Activated T-cell treated with anti-CD3 and anti-CD28 coated beads, Interleukin-2, amount 50 U/mL, for 24 hours (primary cell): ENCODE measurements around the gene ARAP2.

Experiments
- DNase-seq: peaks from one replicate; pipeline ENCODE4 v3.0.0-alpha.2; 2020
- H3K27ac Mint-ChIP-seq: 2 replicates; pipeline ENCODE4 v1.8.0; 2020; ENCODE audit warnings: mild to moderate bottlenecking, mixed read lengths
- H3K27me3 Mint-ChIP-seq: 2 replicates; pipeline ENCODE4 v1.8.0; 2020; ENCODE audit warnings: mixed read lengths
- H3K36me3 Mint-ChIP-seq: 2 replicates; pipeline ENCODE4 v1.8.0; 2020; ENCODE audit warnings: low read depth, mixed read lengths
- H3K4me1 Mint-ChIP-seq: 2 replicates; pipeline ENCODE4 v1.8.0; 2020; ENCODE audit warnings: low read depth, mixed read lengths
- H3K4me3 Mint-ChIP-seq: 2 replicates; pipeline ENCODE4 v1.8.0; 2020; ENCODE audit warnings: mild to moderate bottlenecking, moderate library complexity, mixed read lengths
- H3K9me3 Mint-ChIP-seq: 2 replicates; pipeline ENCODE4 v1.8.0; 2020; ENCODE audit warnings: mixed read lengths

Gene ARAP2

GRCh38 chr4:36054694-36055422 is 189.5 kb downstream of the ARAP2 start:
- Mint-ChIP-seq H3K9me3 (no peaks in the 10 kb centered on the region), H3K27ac (no peak overlapping the region)
- DNase-seq: no peak

GRCh38 chr4:36053930-36054329 is 190.4 kb downstream of the ARAP2 start:
- Mint-ChIP-seq H3K27ac (no peak overlapping the region), H3K9me3 (no peaks in the 10 kb centered on the region), H3K4me1 (no peaks in the 10 kb centered on the region), H3K4me3 (no peak overlapping the region), H3K36me3 (no peaks in the 10 kb centered on the region), H3K27me3 (no peaks in the 10 kb centered on the region)
- DNase-seq: no peak

More at GRCh38 chr4:36054694-36055422, 189.5 kb downstream of the ARAP2 start:
- no peaks in the 10 kb centered on the region for H3K27me3 Mint-ChIP-seq
- H3K36me3 Mint-ChIP-seq: no peaks in the 10 kb centered on the region
- no peak overlapping the region for H3K4me3 Mint-ChIP-seq
- H3K4me1 Mint-ChIP-seq: no peaks in the 10 kb centered on the region

GRCh38 chr4:36051634-36052033 is 192.7 kb downstream of the ARAP2 start:
- H3K36me3 Mint-ChIP-seq: no peaks in the 10 kb centered on the region

GRCh38 chr4:36046026-36046425 is 198.3 kb downstream of the ARAP2 start:
- H3K36me3 Mint-ChIP-seq: no peaks in the 10 kb centered on the region
- H3K9me3 Mint-ChIP-seq: no peaks in the 10 kb centered on the region
- no peak overlapping the region for H3K27ac Mint-ChIP-seq
- H3K4me3 Mint-ChIP-seq: no peak overlapping the region
- H3K27me3 Mint-ChIP-seq: no peaks in the 10 kb centered on the region
- no peaks in the 10 kb centered on the region for H3K4me1 Mint-ChIP-seq
- DNase-seq: no peak

More at GRCh38 chr4:36051634-36052033, 192.7 kb downstream of the ARAP2 start:
- Mint-ChIP-seq H3K9me3 (no peaks in the 10 kb centered on the region), H3K27me3 (no peaks in the 10 kb centered on the region), H3K4me1 (no peaks in the 10 kb centered on the region), H3K27ac (no peak overlapping the region), H3K4me3 (no peak overlapping the region)
- no peak for DNase-seq

- no peak overlapping the region for H3K27ac Mint-ChIP-seq
- H3K9me3 Mint-ChIP-seq: no peaks in the 10 kb centered on the region
- H3K4me1 Mint-ChIP-seq: no peaks in the 10 kb centered on the region
- no peak for DNase-seq
- no peak overlapping the region for H3K4me3 Mint-ChIP-seq
- H3K36me3 Mint-ChIP-seq: no peaks in the 10 kb centered on the region
- no peaks in the 10 kb centered on the region for H3K27me3 Mint-ChIP-seq
Measured at GRCh38 chr4:36043901-36044300, 200.4 kb downstream of the ARAP2 start.

GRCh38 chr4:36043241-36043640 is 201.1 kb downstream of the ARAP2 start:
- Mint-ChIP-seq H3K9me3 (no peaks in the 10 kb centered on the region), H3K36me3 (no peaks in the 10 kb centered on the region), H3K27ac (no peak overlapping the region), H3K4me3 (no peak overlapping the region), H3K4me1 (no peaks in the 10 kb centered on the region), H3K27me3 (no peaks in the 10 kb centered on the region)
- no peak for DNase-seq

- H3K4me1 Mint-ChIP-seq: no peaks in the 10 kb centered on the region
- H3K9me3 Mint-ChIP-seq: no peaks in the 10 kb centered on the region
- H3K27me3 Mint-ChIP-seq: no peaks in the 10 kb centered on the region
- H3K4me3 Mint-ChIP-seq: no peak overlapping the region
- no peaks in the 10 kb centered on the region for H3K36me3 Mint-ChIP-seq
- no peak for DNase-seq
- no peak overlapping the region for H3K27ac Mint-ChIP-seq
Measured at GRCh38 chr4:36042122-36042970, 202.0 kb downstream of the ARAP2 start.

GRCh38 chr4:36041340-36041739 is 203.0 kb downstream of the ARAP2 start:
- Mint-ChIP-seq H3K27me3 (no peaks in the 10 kb centered on the region), H3K27ac (no peak overlapping the region), H3K4me1 (no peaks in the 10 kb centered on the region), H3K36me3 (no peaks in the 10 kb centered on the region), H3K4me3 (no peak overlapping the region), H3K9me3 (no peaks in the 10 kb centered on the region)
- DNase-seq: no peak

GRCh38 chr4:36039026-36039425 is 205.3 kb downstream of the ARAP2 start:
- Mint-ChIP-seq H3K27me3 (no peaks in the 10 kb centered on the region), H3K36me3 (peaks cover 2% of the 10 kb centered on the region), H3K4me3 (no peak overlapping the region), H3K9me3 (peaks cover 4% of the 10 kb centered on the region), H3K4me1 (peaks cover 4% of the 10 kb centered on the region), H3K27ac (no peak overlapping the region)
- DNase-seq: no peak

GRCh38 chr4:36038491-36038890 is 205.8 kb downstream of the ARAP2 start:
- H3K27ac Mint-ChIP-seq: no peak overlapping the region
- H3K4me3 Mint-ChIP-seq: no peak overlapping the region
- no peaks in the 10 kb centered on the region for H3K27me3 Mint-ChIP-seq
- DNase-seq: no peak
- peaks cover 4% of the 10 kb centered on the region for H3K9me3 Mint-ChIP-seq
- peaks cover 4% of the 10 kb centered on the region for H3K4me1 Mint-ChIP-seq
- H3K36me3 Mint-ChIP-seq: peaks cover 2% of the 10 kb centered on the region

GRCh38 chr4:36037127-36037526 is 207.2 kb downstream of the ARAP2 start:
- DNase-seq: no peak
- Mint-ChIP-seq H3K9me3 (peaks cover 4% of the 10 kb centered on the region), H3K27me3 (no peaks in the 10 kb centered on the region), H3K4me1 (peaks cover 4% of the 10 kb centered on the region), H3K4me3 (no peak overlapping the region), H3K36me3 (peaks cover 2% of the 10 kb centered on the region), H3K27ac (no peak overlapping the region)

GRCh38 chr4:36029951-36030350 is 214.4 kb downstream of the ARAP2 start:
- Mint-ChIP-seq H3K4me1 (peaks cover 2% of the 10 kb centered on the region), H3K36me3 (peaks cover 2% of the 10 kb centered on the region), H3K27ac (no peak overlapping the region), H3K9me3 (peaks cover 2% of the 10 kb centered on the region), H3K4me3 (no peak overlapping the region), H3K27me3 (no peaks in the 10 kb centered on the region)
- no peak for DNase-seq

GRCh38 chr4:36027203-36027602 is 217.1 kb downstream of the ARAP2 start:
- Mint-ChIP-seq H3K4me3 (no peak overlapping the region), H3K27me3 (no peaks in the 10 kb centered on the region), H3K27ac (no peak overlapping the region), H3K4me1 (no peaks in the 10 kb centered on the region), H3K9me3 (no peaks in the 10 kb centered on the region), H3K36me3 (no peaks in the 10 kb centered on the region)
- no peak for DNase-seq

- H3K4me3 Mint-ChIP-seq: no peak overlapping the region
- no peak for DNase-seq
- no peaks in the 10 kb centered on the region for H3K4me1 Mint-ChIP-seq
- H3K27me3 Mint-ChIP-seq: no peaks in the 10 kb centered on the region
- no peak overlapping the region for H3K27ac Mint-ChIP-seq
- no peaks in the 10 kb centered on the region for H3K9me3 Mint-ChIP-seq
- H3K36me3 Mint-ChIP-seq: no peaks in the 10 kb centered on the region
Measured at GRCh38 chr4:36026348-36026880, 217.9 kb downstream of the ARAP2 start.
